ENCODE results near the gene ARSJ. TPM values are rescaled to one million over a fixed set of nuclear protein-coding genes. Genes with fewer than 3 reads are reported as not detected.

The ARSJ gene
- total and polyA plus RNA-seq, 2 experiments from 2014 or later, result 4.3 to 6.6 TPM

- ATAC-seq (no peak), DNase-seq (ENCODE audit: low spot score) (no peak)
- no peaks in the 10 kb centered on the region for H3K79me2 ChIP-seq (replicated peaks; ENCODE audit: insufficient read depth)
- Mint-ChIP-seq H3K27ac (no peak overlapping the region), H3K36me3 (ENCODE audit: low read depth) (no peaks in the 10 kb centered on the region; the same call in 2 of the 3 replicates), H3K27me3 (ENCODE audit: insufficient read depth, low read depth, poor library complexity) (peaks cover 2% of the 10 kb centered on the region), H3K4me3 (no peak overlapping the region), H3K4me1 (no peaks in the 10 kb centered on the region), H3K9me3 (no peaks in the 10 kb centered on the region; the same call in 2 of the 3 replicates)
- H3K4me3 ChIP-seq, result no peak overlapping the region
- no peaks in the 10 kb centered on the region for H3K9me2 ChIP-seq (ENCODE audit: insufficient read depth)
- H2AFZ ChIP-seq, result no peak overlapping the region
- no peaks in the 10 kb centered on the region for H3F3A ChIP-seq (replicated peaks; ENCODE audit: low read depth)
- H3K27me3 ChIP-seq (ENCODE audit: insufficient read depth), result no peaks in the 10 kb centered on the region
- H3K4me1 ChIP-seq (ENCODE audit: insufficient read depth), result no peaks in the 10 kb centered on the region
- TF ChIP-seq NANOG (IDR thresholded peaks at IDR 0.05; ENCODE audit: borderline replicate concordance), result no peak
- no peak for TF ChIP-seq JUNB (IDR thresholded peaks at IDR 0.05; ENCODE audit: unreplicated experiment)
- TF ChIP-seq REST (IDR thresholded peaks at IDR 0.05; ENCODE audit: unreplicated experiment), result no peak
- no peak for TF ChIP-seq STAT1 (IDR thresholded peaks at IDR 0.05; ENCODE audit: unreplicated experiment)
- no peak for TF ChIP-seq ZNF114 (CRISPR knock-in tag; IDR thresholded peaks at IDR 0.05)
- no peak; a peak in 1 of 4 replicates for TF ChIP-seq CTCF (conservative IDR thresholded peaks at IDR 0.05; ENCODE audit: low read depth in 2 of 2)
- TF ChIP-seq EZH2 (IDR thresholded peaks at IDR 0.05; ENCODE audit: low read depth, unreplicated experiment), result no peak
- TF ChIP-seq POLR2AphosphoS5 (IDR thresholded peaks at IDR 0.05; ENCODE audit: low read depth), result no peak
- TF ChIP-seq ZNF331 (CRISPR knock-in tag; IDR thresholded peaks at IDR 0.05; ENCODE audit: low read depth), result no peak
- TF ChIP-seq ETS1 (IDR thresholded peaks at IDR 0.05), result no peak
- TF ChIP-seq CREB1 (CRISPR knock-in tag; IDR thresholded peaks at IDR 0.05; ENCODE audit: low read depth), result no peak
- TF ChIP-seq EZH2phosphoT487 (IDR thresholded peaks at IDR 0.05; ENCODE audit: unreplicated experiment), result no peak
- no peak for TF ChIP-seq ZNF462 (CRISPR knock-in tag; IDR thresholded peaks at IDR 0.05)
- H4K20me1 ChIP-seq (replicated peaks; ENCODE audit: insufficient read depth), result no peaks in the 10 kb centered on the region
- H3K4me2 ChIP-seq, result no peak overlapping the region
- H3K27ac ChIP-seq (ENCODE audit: low read depth), result no peak overlapping the region
- H3K36me3 ChIP-seq (ENCODE audit: insufficient read depth), result no peaks in the 10 kb centered on the region
These were observed 70.6 kb downstream of the ARSJ start for GRCh38 chr4:113908829-113909228.

Measured in GM23338 (cell line).